Measurements from ENCODE around the gene EXOSC5.
"Not testable (repeated sequence)": the region's sequence is repeated elsewhere in the genome, so short reads cannot be mapped to it uniquely, and the experiment has no call there.

Gene EXOSC5

GRCh38 chr19:41352609-41353465 is 44.3 kb downstream of the EXOSC5 start:
- peak overlapping the region; percentile 68 for H3K27ac ChIP-seq
- H3K27me3 ChIP-seq (replicated peaks) = no peaks in the 10 kb centered on the region
- H3K4me3 ChIP-seq (ENCODE audit: low read depth, low read length) = peak overlapping the region; percentile 89
- TF ChIP-seq CTCF (IDR thresholded peaks at IDR 0.05; ENCODE audit: low read depth, low read length, missing control alignments) = peak; percentile 77
- in situ Hi-C loops (cut with HindIII; ENCODE audit: low pct_ligation_motif_present, low sequenced_read_pairs) = no loop called here
- peak; percentile 17 for DNase-seq
- H3K36me3 ChIP-seq (replicated peaks) = peaks cover 11% of the 10 kb centered on the region

- H3K36me3 ChIP-seq (replicated peaks) = peaks cover 16% of the 10 kb centered on the region
These were observed 44.9 kb downstream of the EXOSC5 start for GRCh38 chr19:41352279-41352608.

GRCh38 chr19:41351339-41352245 is 45.6 kb downstream of the EXOSC5 start:
- Histone ChIP-seq H3K36me3 (replicated peaks) (peaks cover 22% of the 10 kb centered on the region), H3K4me3 (ENCODE audit: low read depth, low read length) (peak overlapping the region; percentile 89), H3K27ac (peak overlapping the region; percentile 68), H3K27me3 (replicated peaks) (no peaks in the 10 kb centered on the region)
- no peak for TF ChIP-seq CTCF (IDR thresholded peaks at IDR 0.05; ENCODE audit: low read depth, low read length, missing control alignments)
- in situ Hi-C loops (cut with HindIII; ENCODE audit: low pct_ligation_motif_present, low sequenced_read_pairs) = no loop called here
- DNase-seq = peak; percentile 28

More at GRCh38 chr19:41352279-41352608, 44.9 kb downstream of the EXOSC5 start:
- peak overlapping the region; percentile 68 for H3K27ac ChIP-seq
- in situ Hi-C loops (cut with HindIII; ENCODE audit: low pct_ligation_motif_present, low sequenced_read_pairs) = no loop called here
- DNase-seq = no peak
- H3K4me3 ChIP-seq (ENCODE audit: low read depth, low read length) = peak overlapping the region; percentile 89
- no peak for TF ChIP-seq CTCF (IDR thresholded peaks at IDR 0.05; ENCODE audit: low read depth, low read length, missing control alignments)
- no peaks in the 10 kb centered on the region for H3K27me3 ChIP-seq (replicated peaks)

GRCh38 chr19:41350735-41351338 is 46.3 kb downstream of the EXOSC5 start:
- Histone ChIP-seq H3K27me3 (replicated peaks) (no peaks in the 10 kb centered on the region), H3K4me3 (ENCODE audit: low read depth, low read length) (peak overlapping the region; percentile 89), H3K36me3 (replicated peaks) (peaks cover 30% of the 10 kb centered on the region), H3K27ac (peak overlapping the region; percentile 68)
- TF ChIP-seq CTCF (IDR thresholded peaks at IDR 0.05; ENCODE audit: low read depth, low read length, missing control alignments) = no peak
- in situ Hi-C loops (cut with HindIII; ENCODE audit: low pct_ligation_motif_present, low sequenced_read_pairs) = no loop called here
- no peak for DNase-seq

- DNase-seq; H3K27me3 ChIP-seq (replicated peaks); H3K27ac ChIP-seq; H3K4me3 ChIP-seq (ENCODE audit: low read depth, low read length); in situ Hi-C loops (cut with HindIII; ENCODE audit: low pct_ligation_motif_present, low sequenced_read_pairs): not testable (repeated sequence)
- peaks cover 62% of the 10 kb centered on the region for H3K36me3 ChIP-seq (replicated peaks)
These were observed 50.2 kb downstream of the EXOSC5 start for GRCh38 chr19:41346916-41347315.

- no peak for TF ChIP-seq CTCF (IDR thresholded peaks at IDR 0.05; ENCODE audit: low read depth, low read length, missing control alignments)
- no peak overlapping the region for H3K27ac ChIP-seq
These were observed 53.0 kb downstream of the EXOSC5 start for GRCh38 chr19:41344162-41344561.

More at GRCh38 chr19:41344162-41344561, 53.0 kb downstream of the EXOSC5 start:
- Histone ChIP-seq H3K27me3 (replicated peaks) (no peaks in the 10 kb centered on the region), H3K36me3 (replicated peaks) (peaks cover 82% of the 10 kb centered on the region), H3K4me3 (ENCODE audit: low read depth, low read length) (no peak overlapping the region)
- in situ Hi-C loops (cut with HindIII; ENCODE audit: low pct_ligation_motif_present, low sequenced_read_pairs) = no loop called here
- no peak for DNase-seq
